Forelimb muscle (tissue), 1 donor: Measurements from ENCODE around the gene COL11A1. TPM values are rescaled to one million over a fixed set of nuclear protein-coding genes. Genes with fewer than 3 reads are reported as not detected.

ENCODE experiments used
- DNase-seq: peaks from one replicate; pipeline ENCODE4 v3.0.0-alpha.2; 2013; ENCODE audit warnings: low read depth
- polyA plus RNA-seq: library from polyadenylated mRNA; unstranded; fragments of 120-200 nt; gene quantifications from one replicate; pipeline ENCODE4 v1.2.1, GENCODE V29; 2013; ENCODE audit not compliant: insufficient read length

COL11A1 gene
- polyA plus RNA-seq, 1 donor: 31.6 TPM

- no peak for DNase-seq
These were observed 206.3 kb downstream of the COL11A1 start for GRCh38 chr1:102901996-102902395.

GRCh38 chr1:102899935-102900334 lies 208.4 kb downstream of the COL11A1 start:
- DNase-seq: no peak

GRCh38 chr1:102897557-102897956 lies 210.8 kb downstream of the COL11A1 start:
- DNase-seq: peak; percentile 22

GRCh38 chr1:102896771-102897170 lies 211.6 kb downstream of the COL11A1 start:
- DNase-seq: no peak

- DNase-seq: no peak
These were observed 212.0 kb downstream of the COL11A1 start for GRCh38 chr1:102896286-102896685.

- DNase-seq: no peak
These were observed 216.3 kb downstream of the COL11A1 start for GRCh38 chr1:102891868-102892625.

- no peak for DNase-seq
These were observed 221.7 kb downstream of the COL11A1 start for GRCh38 chr1:102886638-102887037.

DNA sequence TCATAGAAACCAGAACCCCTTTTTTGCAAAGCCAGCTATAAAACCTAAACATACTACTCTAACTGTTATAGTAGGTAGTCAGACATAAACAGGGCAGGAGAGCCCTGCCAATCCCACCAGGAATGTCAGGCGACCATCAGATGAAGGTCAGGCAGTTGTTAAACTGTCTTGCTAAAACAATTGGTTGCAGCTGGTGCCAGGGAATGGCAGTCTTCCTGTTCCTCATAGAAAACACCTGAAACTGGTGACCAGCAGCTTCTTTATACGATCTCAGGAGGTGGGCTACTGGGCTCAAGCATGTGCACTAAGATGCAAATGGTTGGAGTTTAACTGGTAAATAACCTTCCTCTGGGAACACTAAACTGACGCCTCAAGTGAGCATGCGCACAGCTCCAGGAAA lies 224.1 kb downstream of the COL11A1 start:
- no peak for DNase-seq

DNA sequence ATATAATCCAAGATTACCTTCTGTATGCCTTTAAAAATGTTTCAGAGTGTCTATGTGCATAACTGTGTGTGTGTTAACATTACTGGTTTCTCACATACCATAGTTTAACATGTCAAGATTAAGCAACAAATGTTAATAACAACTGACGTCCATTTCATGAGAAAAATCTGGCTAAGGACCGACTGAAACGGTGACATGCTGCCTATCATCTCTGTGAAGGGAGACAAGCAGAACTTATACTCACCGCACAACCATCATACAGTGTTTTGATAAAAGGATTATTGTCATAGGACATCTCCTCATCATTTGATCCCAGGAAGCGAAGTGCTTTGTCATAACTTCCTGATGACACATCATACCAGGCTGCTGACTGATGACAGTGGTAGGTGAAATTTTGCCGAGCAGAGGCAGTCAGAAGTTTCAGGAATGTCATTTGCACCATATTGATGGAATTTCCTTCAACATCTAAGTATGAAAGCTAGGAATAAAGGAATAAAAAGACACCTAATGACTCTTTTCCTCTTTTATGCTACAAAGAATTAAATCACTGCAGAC lies 228.8 kb downstream of the COL11A1 start:
- no peak for DNase-seq

GRCh38 chr1:102875756-102876155 lies 232.6 kb downstream of the COL11A1 start:
- DNase-seq: no peak

- no peak for DNase-seq
These were observed 235.8 kb downstream of the COL11A1 start for GRCh38 chr1:102872526-102872925.

DNA sequence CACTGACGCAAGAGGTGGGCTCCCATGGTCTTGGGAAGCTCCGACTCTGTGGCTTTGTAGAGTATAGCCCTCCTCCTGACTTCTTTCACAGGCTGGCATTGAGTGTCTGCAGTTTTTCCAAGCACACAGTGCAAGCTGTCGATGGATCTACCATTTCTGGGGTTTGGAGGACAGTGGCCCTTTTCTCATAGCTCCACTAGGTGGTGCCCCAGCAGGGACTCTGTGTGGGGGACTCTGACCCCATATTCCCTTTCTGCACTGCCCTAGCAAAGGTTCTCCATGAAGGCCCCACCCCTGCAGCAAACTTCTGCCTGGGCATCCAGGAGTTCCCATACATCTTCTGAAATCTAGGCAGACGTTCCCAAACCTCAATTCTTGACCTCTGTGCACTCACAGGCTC lies 236.2 kb downstream of the COL11A1 start:
- no peak for DNase-seq

GRCh38 chr1:102863704-102864103 lies 244.6 kb downstream of the COL11A1 start:
- DNase-seq: no peak

DNA sequence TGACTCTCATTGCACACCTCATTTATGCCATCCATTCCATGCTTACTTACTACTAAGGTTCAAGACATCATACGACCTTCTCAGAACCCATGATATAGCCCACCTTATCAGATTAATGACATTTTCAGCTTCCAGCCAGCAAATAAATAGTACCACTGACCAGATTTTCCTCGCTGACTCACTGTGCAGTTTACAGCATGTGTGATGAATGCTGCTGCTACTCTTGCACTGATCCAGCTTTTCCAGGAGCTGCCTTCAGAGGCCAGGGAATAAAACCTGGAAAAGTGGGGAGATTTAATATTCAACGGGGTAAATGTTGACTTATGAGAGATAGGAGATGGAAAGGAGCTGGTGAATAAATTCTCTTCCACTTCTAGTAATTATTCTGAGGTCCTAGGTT lies 247.1 kb downstream of the COL11A1 start:
- DNase-seq: no peak

- DNase-seq: no peak
These were observed 249.6 kb downstream of the COL11A1 start for GRCh38 chr1:102858695-102859094.

DNA sequence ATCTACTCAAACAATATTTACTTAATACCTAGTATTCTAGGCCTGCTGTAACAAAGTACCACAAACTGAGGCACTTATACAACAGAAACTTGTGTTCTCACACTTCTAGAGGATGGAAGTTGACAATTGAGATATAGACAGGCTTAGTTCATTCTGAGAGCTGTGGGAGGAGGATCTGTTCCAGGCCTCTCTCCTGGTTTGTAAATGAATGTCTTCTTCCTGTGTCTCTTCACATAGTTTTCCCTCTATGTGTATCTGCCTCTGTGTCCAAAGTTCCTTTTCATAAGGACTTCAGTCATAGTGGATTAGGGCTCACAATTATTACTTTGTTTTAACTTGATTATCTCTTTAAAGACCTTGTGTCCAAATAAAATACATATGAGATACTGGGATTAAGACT lies 251.1 kb downstream of the COL11A1 start:
- no peak for DNase-seq

GRCh38 chr1:102853701-102854187 lies 254.6 kb downstream of the COL11A1 start:
- no peak for DNase-seq

DNA sequence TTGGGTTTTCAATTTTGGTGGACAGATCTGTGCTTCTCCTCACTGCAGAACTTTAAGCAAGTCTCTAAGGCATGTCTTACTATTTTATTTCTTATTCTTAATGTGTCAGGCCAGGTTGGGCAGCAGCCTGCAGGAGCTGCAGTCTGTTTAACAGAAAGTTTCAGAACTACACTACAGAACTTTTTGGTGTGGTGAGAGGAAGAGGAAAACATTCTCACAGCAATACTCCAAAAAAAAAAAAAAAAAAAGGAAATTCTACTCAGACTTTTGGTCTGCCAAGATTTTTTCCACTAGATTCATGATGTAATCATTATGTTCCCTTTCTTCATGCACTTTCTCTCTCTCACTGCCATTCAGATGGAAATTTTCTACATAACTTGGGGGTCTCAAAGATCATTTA lies 255.2 kb downstream of the COL11A1 start:
- DNase-seq: peak; percentile 44

GRCh38 chr1:102852613-102853012 lies 255.7 kb downstream of the COL11A1 start:
- peak; percentile 35 for DNase-seq

DNA sequence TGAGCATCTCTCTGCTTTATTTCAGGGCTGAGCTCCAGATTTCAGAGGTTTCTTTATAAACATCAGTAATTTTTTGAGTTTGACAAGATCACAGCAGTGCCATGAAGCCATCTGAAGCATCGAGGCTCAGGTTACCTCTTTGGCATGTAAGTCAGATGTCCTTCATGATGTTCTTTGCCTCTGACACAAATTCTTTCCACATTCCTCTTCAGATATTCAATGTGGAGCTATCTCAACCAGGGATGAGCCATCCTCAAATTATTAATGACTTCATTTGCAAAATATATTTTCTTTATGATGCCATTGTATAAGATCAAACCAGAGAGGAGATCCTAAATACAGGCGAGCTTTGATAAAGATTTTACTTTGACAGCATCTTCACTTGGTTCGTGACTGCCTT lies 256.7 kb downstream of the COL11A1 start:
- DNase-seq: no peak

GRCh38 chr1:102842606-102843005 lies 265.7 kb downstream of the COL11A1 start:
- DNase-seq: no peak

- no peak for DNase-seq
These were observed 267.6 kb downstream of the COL11A1 start for GRCh38 chr1:102840741-102841140.

DNA sequence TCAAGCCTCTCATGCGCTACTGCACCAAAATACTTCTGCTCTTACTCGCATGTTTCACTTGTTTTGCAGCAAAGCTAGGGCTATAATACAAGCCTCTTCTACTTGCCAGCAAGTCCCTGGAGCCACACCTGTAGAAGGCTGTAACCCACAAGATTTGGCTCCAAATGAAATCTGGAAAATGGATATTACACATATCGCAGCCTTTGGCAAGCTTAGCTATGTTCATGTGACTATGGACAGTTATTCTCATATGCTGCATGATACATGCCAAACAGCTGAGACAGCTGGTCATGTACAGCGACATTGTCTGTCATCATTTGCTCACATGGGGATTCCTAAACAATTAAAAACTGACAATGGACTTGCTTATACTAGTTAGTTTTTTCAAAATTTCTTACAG lies 270.3 kb downstream of the COL11A1 start:
- peak; percentile 22 for DNase-seq
